Ovary (tissue), 3 donors: ENCODE data around the gene C2orf81.

Experiments
- EP300 ChIP-seq: sonication (generic); formaldehyde crosslinking; IDR thresholded peaks from one replicate; pipeline ENCODE4 v1.6.1; 2017; ENCODE audit warnings: antibody characterized with exemption
- TF ChIP-seq, protein P1 (sequence below), 3 donors: fragments of 450-650 bp in 2 of 3; fragments of 200-600 bp in 1 of 3; IDR thresholded peaks; one replicate each; pipeline versions ENCODE4 v1.5.1 to v1.8.0; 2016 to 2022; ENCODE audit warnings: antibody characterized with exemption in 3 of 3, mild to moderate bottlenecking in 1 of 3
- donor health status: DM: no; HTN: no; CAD: no.

DNA sequence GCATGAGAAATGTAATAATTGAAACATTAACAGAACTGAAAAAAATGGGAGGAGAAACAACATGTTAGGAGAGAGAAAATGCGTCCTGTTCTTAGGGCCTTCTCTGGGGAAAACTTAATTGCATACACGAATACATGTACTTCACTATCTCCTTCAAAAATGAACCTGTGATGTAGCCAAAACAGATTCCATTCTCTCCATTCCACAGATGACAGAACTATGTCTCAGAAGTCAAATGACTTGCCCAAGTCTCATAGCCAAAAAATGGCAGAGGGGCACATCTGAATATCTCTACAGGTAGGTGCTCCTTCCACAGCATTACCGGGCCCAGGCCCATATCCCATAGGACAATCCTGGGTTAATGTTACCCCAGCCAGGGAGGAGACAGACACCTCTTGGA, 37.4 kb downstream of the C2orf81 start:
- TF ChIP-seq EP300, result no peak
- TF ChIP-seq, protein P1, sequence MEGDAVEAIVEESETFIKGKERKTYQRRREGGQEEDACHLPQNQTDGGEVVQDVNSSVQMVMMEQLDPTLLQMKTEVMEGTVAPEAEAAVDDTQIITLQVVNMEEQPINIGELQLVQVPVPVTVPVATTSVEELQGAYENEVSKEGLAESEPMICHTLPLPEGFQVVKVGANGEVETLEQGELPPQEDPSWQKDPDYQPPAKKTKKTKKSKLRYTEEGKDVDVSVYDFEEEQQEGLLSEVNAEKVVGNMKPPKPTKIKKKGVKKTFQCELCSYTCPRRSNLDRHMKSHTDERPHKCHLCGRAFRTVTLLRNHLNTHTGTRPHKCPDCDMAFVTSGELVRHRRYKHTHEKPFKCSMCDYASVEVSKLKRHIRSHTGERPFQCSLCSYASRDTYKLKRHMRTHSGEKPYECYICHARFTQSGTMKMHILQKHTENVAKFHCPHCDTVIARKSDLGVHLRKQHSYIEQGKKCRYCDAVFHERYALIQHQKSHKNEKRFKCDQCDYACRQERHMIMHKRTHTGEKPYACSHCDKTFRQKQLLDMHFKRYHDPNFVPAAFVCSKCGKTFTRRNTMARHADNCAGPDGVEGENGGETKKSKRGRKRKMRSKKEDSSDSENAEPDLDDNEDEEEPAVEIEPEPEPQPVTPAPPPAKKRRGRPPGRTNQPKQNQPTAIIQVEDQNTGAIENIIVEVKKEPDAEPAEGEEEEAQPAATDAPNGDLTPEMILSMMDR (IDR thresholded peaks at IDR 0.05), result no peak
